Muscle layer of colon (tissue), 2 donors: ENCODE data around the gene WDR45B.

ENCODE experiments used
- H3K27ac ChIP-seq: one replicate; pipeline ENCODE4 v1.7.0; 2013; ENCODE audit warnings: low read depth, mild to moderate bottlenecking, low read length, moderate library complexity
- H3K27me3 ChIP-seq, 2 donors: one replicate each; pipeline ENCODE4 v1.7.0; 2013; ENCODE audit warnings: low read length in 2 of 2, mild to moderate bottlenecking in 2 of 2; ENCODE audit not compliant: insufficient read depth in 2 of 2, control insufficient read depth in 1 of 2
- H3K36me3 ChIP-seq: one replicate; pipeline ENCODE4 v1.7.0; 2013; ENCODE audit warnings: mild to moderate bottlenecking, low read length; ENCODE audit not compliant: insufficient read depth
- H3K4me1 ChIP-seq: one replicate; pipeline ENCODE4 v1.7.0; 2013; ENCODE audit warnings: mild to moderate bottlenecking, low read length; ENCODE audit not compliant: insufficient read depth
- H3K4me3 ChIP-seq, 2 donors: one replicate each; pipeline ENCODE4 v1.7.0; 2013; ENCODE audit warnings: low read length in 2 of 2, low read depth in 1 of 2, mild to moderate bottlenecking in 1 of 2, moderate library complexity in 1 of 2
- H3K9ac ChIP-seq: one replicate; pipeline ENCODE4 v1.7.0; 2013; ENCODE audit warnings: low read length
- H3K9me3 ChIP-seq: one replicate; pipeline ENCODE4 v1.7.0; 2013; ENCODE audit warnings: mild to moderate bottlenecking, low read length
- donor health status: abdominal sarcoma.
- donor health status: Adenocarcinoma of cecum.

WDR45B gene

DNA sequence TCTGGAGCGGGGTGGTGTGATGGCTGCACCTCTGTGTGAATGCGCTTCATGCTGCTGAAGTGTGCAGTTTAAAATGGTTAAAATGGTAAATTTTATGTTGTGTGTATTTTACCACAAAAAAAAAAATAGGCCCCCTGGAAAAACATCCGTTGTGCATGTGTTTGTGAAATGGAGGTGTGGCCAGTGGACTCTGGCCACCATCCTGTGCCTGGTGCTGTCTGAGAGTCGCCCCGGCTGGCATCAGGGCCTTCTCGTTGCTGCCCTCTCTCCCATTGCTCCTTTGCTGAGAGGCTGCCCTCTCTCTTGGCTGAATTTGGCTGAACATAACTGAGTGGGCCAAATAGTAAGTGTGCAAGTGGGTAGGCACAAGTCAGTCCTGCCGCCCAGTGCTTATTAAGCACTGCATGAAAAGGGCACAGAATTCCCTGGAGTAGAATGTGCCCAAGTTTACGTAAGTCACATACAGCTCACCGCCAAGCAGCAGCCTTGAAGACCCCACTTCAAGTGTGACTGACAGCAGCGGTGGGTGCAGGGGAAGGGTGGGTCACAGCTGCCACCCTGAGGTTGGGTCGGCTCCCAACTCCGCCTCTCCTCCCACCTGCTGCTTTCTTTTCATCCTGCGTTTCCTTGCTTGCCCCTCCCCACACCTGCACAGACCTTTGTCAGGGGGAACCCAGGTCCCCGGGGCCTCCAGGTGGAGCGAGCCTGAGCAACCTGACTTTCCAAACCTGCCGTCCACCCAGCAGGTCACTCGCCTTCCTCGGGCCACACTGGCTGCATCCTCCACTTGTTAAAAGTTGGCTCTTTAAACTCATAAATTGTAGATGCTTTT, 81.9 kb downstream of the WDR45B start:
- no peaks in the 10 kb centered on the region for H3K27me3 ChIP-seq
- H3K27ac ChIP-seq = no peak overlapping the region
- H3K9ac ChIP-seq = no peak overlapping the region

DNA sequence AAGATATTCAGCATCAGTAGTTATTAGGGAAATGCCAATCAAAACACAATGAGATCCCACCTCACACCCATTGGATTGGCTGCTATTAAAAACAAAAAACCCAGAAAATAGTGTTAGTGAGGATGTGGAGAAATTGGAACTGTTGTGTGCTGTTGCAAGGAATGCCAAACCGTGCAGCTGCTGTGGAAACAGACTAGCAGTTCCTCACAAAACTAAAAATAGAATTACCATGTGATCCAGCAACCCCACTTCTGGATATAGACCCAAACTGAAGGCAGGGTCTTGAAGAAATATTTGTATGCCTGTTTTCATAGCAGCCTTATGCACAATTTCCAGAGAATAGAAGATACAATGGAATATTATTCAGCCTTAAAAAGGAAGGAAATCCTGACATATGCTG, 82.7 kb downstream of the WDR45B start:
- no peak overlapping the region for H3K9ac ChIP-seq
- no peaks in the 10 kb centered on the region for H3K27me3 ChIP-seq
- H3K9me3 ChIP-seq = no peaks in the 10 kb centered on the region
- no peak overlapping the region for H3K27ac ChIP-seq
- H3K4me3 ChIP-seq = no peak overlapping the region
- peaks cover 31% of the 10 kb centered on the region for H3K4me1 ChIP-seq
- peaks cover 35% of the 10 kb centered on the region for H3K36me3 ChIP-seq

More for the DNA sequence above, 81.9 kb downstream of the WDR45B start:
- H3K4me3 ChIP-seq = no peak overlapping the region
- H3K4me1 ChIP-seq = peaks cover 24% of the 10 kb centered on the region
- no peaks in the 10 kb centered on the region for H3K9me3 ChIP-seq
- H3K36me3 ChIP-seq = peaks cover 35% of the 10 kb centered on the region
